Measurements from ENCODE around the gene TNFRSF1A. TPM values are rescaled to one million over a fixed set of nuclear protein-coding genes. Genes with fewer than 3 reads are reported as not detected.
A peak's percentile ranks its signal among the peaks of the same experiment; 100 is the strongest.

Gene TNFRSF1A
- total and polyA plus RNA-seq, 9 of the 15 experiments (the other 6 are each of a cell fraction or from before 2014, with no cell fraction given): 0.76 to 43.5 (median 30.0) TPM

DNA sequence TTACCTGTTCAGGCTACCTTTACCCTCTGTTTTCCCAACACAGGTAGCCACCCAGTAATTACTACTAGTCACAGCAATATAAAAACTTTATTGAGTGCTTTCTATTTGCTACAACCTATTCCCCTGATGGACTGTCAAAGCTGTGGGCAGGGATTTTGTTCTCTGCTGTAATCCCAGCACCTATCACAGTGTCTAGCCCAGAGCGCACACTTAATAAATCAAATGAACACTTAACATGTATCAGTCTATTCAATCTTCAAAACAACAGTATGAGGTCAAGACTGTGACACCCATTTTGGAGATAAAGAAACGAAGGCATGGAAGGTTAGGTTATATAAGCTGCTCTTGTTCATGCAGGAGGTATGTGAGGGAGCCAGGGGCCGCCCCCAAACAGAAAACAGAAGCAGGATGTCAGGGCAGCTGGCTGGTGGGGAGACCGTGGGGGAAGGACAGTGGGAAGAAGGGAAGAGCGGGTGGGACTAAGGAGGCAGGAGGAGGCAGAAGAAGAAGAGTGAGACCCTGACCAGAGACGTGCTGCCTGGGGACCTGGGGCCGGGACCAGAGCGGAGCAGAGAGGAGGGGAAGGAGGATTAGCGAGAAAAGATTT, 1.7 kb downstream of the TNFRSF1A start:
- Histone ChIP-seq H3K9me3 (replicated peaks; ENCODE audit: control insufficient read depth, insufficient read depth, low read depth, low read length) (no peaks in the 10 kb centered on the region), H3K4me1 (replicated peaks in 1 of 2; ENCODE audit: control insufficient read depth in 2 of 2, insufficient read depth in 2 of 2, low read length in 2 of 2) (peaks cover 53 to 67% of the 10 kb centered on the region in 2 experiments), H3K36me3 (ENCODE audit: control insufficient read depth, insufficient read depth, low read length) (peaks cover 10% of the 10 kb centered on the region; the same call in 2 of the 3 replicates), H3K79me2 (ENCODE audit: control insufficient read depth, insufficient read depth, low read length) (peaks cover 64% of the 10 kb centered on the region), H2AFZ (ENCODE audit: low read depth, low read length) (no peak overlapping the region), H3K27me3 (ENCODE audit: control insufficient read depth in 2 of 2, insufficient read depth in 2 of 2, low read length in 2 of 2) (no peaks in the 10 kb centered on the region), H3K9ac (ENCODE audit: insufficient read depth in 1 of 2, low read depth in 2 of 2, low read length in 2 of 2) (peak overlapping the region; percentile 93 to 98), H3K4me2 (ENCODE audit: insufficient read depth, low read length) (peak overlapping the region; percentile 88), H3K4me3 (peak overlapping the region; percentile 81), H4K20me1 (replicated peaks; ENCODE audit: control insufficient read depth, insufficient read depth, low read length) (no peaks in the 10 kb centered on the region), H3K9me1 (ENCODE audit: control insufficient read depth, insufficient read depth, low read length) (no peaks in the 10 kb centered on the region), H3K27ac (ENCODE audit: extremely low read depth, low read depth, low read length) (peak overlapping the region; percentile 96)
- FAIRE-seq (no peak), ATAC-seq (no peak), DNase-seq (ENCODE audit: extremely low read depth in 1 of 4, low spot score in 3 of 4) (no peak)
- POLR2A ChIA-PET: interaction anchor here (0.5 to 1.3 kb wide), 6 partner anchors 9 to 358 kb away, joined by 3 to 7 read pairs (median 4); no protein-coding TSS in a partner anchor
- intact Hi-C loops (cut with micrococcal nuclease) (no loop called here), in situ Hi-C loops (cut with MboI) (no loop called here)
- CTCF ChIA-PET (ENCODE audit: low intra/inter-chr PET ratio): no interaction called here
- BruUV-seq (replicated peaks): no TSS peak
- WGBS (ENCODE audit: insufficient coverage, low coverage, missing lambda C conversion rate): 12% methylated on average over 6 of the region's 9 CpGs
- TF ChIP-seq PKNOX1 (IDR thresholded peaks at IDR 0.05): peak; percentile 48
- TF ChIP-seq PBX2 (CRISPR knock-in tag; IDR thresholded peaks at IDR 0.05; ENCODE audit: low read depth): no peak
- TF ChIP-seq PBX2 (tag; conservative IDR thresholded peaks at IDR 0.05; ENCODE audit: low read depth): peak; percentile 74
- 0 out of 4 replicates have a peak, but pooled peaks of 1 of the 2 experiments have one; percentile 35 for TF ChIP-seq ETV6 (IDR thresholded peaks at IDR 0.05; ENCODE audit: borderline replicate concordance in 1 of 2, low read depth in 2 of 2, low read length in 1 of 2)
- no peak for TF ChIP-seq ETV6 (CRISPR knock-in tag; IDR thresholded peaks at IDR 0.05; ENCODE audit: borderline replicate concordance)
- peak in 1 of 2 experiments; percentile 79; a peak in 2 of 4 replicates for TF ChIP-seq RCOR1 (IDR thresholded peaks at IDR 0.05; ENCODE audit: borderline replicate concordance in 1 of 2, low read depth in 2 of 2, low read length in 2 of 2)
- TF ChIP-seq NR2C1 (IDR thresholded peaks at IDR 0.05): no peak
- TF ChIP-seq NR2C1 (tag; IDR thresholded peaks at IDR 0.05): peak; percentile 35; the same call in 1 of the 2 replicates
- TF ChIP-seq, protein P1, sequence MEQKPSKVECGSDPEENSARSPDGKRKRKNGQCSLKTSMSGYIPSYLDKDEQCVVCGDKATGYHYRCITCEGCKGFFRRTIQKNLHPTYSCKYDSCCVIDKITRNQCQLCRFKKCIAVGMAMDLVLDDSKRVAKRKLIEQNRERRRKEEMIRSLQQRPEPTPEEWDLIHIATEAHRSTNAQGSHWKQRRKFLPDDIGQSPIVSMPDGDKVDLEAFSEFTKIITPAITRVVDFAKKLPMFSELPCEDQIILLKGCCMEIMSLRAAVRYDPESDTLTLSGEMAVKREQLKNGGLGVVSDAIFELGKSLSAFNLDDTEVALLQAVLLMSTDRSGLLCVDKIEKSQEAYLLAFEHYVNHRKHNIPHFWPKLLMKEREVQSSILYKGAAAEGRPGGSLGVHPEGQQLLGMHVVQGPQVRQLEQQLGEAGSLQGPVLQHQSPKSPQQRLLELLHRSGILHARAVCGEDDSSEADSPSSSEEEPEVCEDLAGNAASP (IDR thresholded peaks at IDR 0.05): no peak
- peak; percentile 31; the same call in 1 of the 2 replicates for TF ChIP-seq CREM (IDR thresholded peaks at IDR 0.05; ENCODE audit: low read depth)
- TF ChIP-seq HMGXB4 (CRISPR knock-in tag; IDR thresholded peaks at IDR 0.05): no peak
- 0 out of 2 replicates have a peak, but pooled peaks have one; percentile 7 for TF ChIP-seq CTBP1 (IDR thresholded peaks at IDR 0.05; ENCODE audit: borderline replicate concordance)
- TF ChIP-seq TBL1XR1 (IDR thresholded peaks at IDR 0.05; ENCODE audit: low read length in 2 of 2): 0 out of 4 replicates have a peak, but pooled peaks of 1 of the 2 experiments have one; percentile 17
- TF ChIP-seq KDM1A (IDR thresholded peaks at IDR 0.05): peak; percentile 87 to 88

Measured in K562 (cell line).